SIG-M5 treated with dmso at 0.1 percent for 504 hours (cell line): ENCODE data around the gene ALDH1A1.

Experiments used
- DNase-seq: peaks from one replicate; lab custom pipeline; 2025; ENCODE audit not compliant: unreplicated experiment; lab: John Stamatoyannopoulos, UW

ALDH1A1 gene

DNA sequence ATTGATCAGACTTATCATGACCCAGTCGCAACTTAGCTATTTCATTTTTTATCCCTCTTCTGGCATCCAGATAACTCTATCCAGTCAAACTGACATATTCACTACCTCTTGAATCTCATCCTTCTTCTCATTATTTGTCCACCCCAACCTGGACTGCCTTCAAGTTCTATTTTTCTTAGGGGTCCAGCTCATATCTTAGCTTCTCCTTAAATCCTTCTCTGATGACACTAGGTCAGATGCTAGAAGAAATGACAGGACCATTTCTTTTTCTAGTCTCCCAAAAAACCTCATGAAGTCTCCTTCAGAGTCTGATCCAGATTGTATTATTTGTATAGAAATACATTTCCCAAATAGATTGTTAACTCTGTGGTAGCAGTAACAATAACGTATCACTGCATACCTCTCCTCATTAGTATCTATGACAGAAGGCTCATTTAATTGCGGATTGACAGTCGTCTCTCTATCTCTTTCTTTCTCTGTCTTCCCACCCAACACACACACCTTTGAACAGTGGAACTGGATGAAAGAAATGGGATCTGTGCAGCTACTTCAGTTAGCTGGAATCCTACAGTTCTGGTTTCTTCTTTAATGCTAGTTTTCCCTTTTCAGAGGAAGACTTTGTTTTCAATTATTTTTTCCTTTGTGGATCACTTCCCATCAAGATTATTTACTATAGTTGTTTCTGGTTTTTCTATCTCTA, 33.5 kb downstream of the ALDH1A1 start:
- no peak for DNase-seq

DNA sequence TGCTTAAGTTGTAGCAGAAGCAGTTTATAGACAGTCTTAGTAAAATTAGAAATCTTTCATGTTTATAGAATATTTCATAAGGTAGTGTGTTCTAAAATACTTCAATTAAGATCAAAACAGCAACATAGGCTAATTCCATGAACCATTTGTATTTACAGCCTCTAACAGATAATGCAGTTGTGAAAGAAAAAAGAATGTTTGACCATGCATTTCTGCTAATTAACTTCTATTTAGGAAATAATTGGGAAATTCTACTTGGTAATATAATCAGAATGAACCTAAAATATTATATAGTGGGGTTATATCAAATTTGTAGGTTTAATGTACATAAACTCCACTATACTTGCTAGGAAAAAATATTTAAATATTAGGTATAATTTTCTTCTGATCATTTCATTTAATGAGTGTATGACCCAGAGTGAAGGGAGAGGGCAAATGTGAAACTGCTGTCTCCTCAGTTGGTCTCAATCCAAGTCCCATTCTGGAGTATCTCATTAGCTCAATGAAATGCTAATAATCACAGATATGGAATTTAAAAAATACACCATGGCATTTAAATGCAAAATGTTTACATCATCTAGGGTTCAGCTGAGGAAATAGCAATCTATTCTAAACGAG, 34.9 kb downstream of the ALDH1A1 start:
- no peak for DNase-seq

DNA sequence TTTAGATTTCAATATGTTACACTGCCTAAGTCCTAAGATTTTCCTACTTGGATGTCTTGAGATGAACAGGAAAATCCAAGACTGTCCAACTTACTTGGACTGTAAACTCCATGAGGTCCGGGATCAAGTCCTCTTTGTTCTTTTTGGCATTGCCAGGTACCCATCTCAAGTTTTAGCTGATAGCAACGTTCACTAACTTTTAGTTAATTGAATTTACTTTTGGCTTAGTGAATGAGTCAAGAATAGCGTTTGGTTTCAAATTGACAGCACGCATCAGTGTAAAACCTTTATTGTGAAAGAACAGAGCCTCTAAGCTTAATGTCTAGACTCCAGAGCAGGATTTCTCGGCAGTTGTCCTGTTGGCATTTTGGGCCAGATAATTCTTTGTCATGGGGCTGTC, 37.2 kb downstream of the ALDH1A1 start:
- no peak for DNase-seq

DNA sequence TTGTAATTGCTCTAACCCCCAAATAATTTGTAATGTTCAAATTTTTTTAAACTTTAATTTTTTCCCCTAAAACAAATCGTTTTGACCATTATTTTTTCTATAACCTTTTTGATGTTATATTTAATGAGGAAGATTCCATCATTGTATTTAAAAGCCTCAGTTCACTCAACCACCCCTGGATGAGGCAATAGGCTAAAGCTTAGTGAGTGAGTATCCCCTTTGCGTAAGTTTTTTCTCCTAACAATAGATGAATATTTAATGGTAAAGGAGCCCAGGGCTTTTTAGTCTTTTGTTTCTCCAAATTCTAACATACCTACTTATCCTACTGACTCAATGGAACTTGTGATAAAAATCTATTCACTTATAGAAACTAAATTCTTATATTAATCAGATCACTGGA, 38.1 kb downstream of the ALDH1A1 start:
- DNase-seq: no peak

DNA sequence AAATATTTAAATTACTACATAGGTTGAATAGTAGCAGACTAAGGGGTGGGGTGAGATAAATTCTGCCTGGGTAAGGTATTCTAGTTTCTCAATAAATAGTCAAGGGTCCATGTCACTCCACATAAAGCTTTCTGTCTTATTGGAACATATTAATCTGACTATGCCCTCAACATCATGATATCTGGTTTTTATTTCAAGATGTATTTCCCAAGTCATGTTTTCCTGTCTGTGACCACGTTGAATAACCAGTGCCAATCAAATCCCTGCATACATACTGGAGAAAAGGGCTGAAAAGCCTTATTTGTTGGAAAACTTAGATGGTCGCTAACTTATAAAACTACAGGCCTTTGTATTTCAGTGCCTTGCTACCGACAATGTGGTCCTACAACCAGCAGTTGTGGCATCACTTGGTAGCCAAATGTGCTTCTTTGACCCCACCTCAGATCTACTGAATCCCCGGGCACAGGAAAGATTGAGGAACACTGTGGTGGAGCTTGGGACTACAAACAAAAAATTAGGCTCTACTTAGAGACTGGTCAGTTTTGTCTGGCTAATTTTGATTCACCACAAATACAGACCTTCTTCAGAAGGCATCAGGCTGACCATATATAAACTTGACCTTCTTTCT, 39.4 kb downstream of the ALDH1A1 start:
- no peak for DNase-seq

DNA sequence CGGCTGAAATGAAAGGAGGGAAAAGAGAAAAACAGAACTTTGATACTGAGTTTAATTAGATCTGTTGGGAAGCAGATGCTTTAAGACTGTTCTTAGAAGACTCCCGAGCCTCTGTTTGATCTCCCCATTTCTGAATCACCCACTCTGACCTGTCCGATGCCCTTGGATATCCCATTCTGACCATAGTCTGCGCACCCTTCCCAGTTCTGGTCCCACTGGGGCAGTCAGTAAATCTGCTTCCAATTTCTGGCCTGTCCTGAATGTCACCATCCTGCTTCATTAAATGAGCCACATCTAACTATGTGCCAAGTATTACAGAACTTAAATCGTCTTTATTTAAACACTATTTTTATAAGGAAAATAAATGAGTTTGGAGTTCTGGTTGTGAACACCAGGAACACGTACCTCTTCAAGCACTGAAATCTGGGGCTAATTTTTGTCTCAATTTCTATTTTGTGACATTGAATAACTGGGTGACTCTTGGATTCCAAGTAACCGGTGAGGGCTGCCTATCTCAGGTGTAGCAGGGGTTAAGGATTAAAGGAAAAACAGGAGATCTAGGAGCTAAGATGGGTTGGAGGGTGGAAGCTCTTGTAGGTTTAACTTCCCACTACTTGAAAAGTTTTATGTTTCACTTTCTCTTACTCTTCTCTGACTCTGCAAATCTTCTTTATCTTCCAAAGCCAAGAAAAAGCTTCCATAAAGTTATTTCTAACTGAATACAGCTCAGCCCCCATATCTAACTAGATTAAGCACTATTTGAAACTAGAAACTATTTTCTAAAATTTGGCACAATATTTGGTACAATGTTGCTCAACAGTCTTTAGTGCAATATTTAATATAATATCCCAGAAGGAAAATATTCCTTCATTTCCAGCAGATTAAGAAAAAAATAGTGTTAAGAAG, 40.1 kb downstream of the ALDH1A1 start:
- DNase-seq: no peak

DNA sequence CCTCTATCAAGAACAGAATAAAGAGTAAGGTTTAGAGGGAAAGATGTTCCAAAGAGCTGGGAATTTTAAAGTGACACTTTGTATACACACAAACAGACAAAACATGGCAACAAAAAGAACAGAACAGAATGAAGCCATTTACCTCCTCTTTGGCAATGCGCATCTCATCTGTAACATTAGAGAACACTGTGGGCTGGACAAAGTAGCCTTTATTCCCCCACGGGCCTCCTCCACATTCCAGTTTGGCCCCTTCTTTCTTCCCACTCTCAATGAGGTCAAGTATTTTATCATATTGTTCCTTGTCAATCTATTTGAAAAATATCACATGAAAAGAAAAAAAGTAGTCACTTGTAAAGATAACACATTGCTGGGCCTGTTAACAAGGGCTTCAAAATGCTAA, 41.0 kb downstream of the ALDH1A1 start:
- DNase-seq: no peak

DNA sequence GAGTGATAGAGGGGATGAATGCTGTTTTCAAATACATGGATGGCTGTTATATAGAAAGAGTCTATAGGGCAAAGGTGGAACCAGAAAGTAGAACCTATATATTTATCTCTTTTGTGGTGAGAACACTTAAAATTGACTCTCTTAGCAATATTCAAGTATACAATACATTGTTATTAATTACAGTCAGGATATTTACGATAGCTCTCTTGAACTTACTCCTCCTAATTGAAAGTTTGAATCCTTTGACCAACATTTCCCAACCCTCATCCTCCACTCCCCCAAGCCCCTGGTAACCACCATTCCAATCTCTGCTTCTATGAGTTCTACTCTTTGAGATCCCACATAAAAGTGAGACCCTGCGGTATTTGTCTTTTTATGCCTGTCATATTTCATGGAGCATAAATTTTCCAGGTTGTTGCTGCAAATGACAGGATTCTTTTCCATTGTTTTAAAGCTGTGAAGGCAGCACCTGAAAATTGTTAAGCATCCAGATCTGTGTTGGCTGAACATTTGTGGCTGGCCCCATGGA, 41.5 kb downstream of the ALDH1A1 start:
- DNase-seq: no peak

DNA sequence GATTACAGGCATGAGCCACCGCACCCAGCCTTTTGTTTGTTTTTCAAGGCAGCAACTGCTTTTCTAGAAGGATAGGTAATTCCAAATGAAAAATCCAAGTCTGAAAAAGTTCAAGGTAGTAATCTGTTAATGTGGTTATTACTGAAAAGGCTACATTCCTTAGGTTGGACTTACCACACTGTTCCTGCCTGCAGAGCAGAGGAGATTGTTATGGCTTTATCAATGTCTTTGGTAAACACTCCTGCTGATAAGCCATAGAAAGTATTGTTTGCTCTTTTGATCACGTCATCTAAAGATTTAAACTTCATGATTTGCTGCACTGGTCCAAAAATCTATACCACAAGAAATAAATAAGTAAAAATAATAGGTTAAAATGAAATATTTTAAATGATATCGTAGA, 43.4 kb downstream of the ALDH1A1 start:
- no peak for DNase-seq

DNA sequence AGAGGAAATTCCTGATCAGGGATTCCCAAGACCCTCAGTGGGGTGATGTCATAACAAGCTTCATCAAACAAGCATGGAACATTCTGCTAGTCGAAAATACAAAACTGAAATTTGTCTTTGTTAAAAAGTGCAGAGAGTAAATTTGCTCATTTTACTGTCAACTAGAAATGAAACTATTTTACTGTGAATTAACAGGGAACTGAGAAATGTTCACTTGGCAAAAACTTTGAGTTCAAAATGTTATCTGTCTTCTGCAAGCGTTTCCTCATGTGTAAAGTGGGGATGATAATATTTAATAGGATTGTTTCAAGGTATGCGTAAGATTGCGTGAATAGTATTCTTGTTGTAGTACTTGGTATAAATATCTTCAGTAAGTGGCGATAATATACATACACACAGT, 45.4 kb downstream of the ALDH1A1 start:
- no peak for DNase-seq

DNA sequence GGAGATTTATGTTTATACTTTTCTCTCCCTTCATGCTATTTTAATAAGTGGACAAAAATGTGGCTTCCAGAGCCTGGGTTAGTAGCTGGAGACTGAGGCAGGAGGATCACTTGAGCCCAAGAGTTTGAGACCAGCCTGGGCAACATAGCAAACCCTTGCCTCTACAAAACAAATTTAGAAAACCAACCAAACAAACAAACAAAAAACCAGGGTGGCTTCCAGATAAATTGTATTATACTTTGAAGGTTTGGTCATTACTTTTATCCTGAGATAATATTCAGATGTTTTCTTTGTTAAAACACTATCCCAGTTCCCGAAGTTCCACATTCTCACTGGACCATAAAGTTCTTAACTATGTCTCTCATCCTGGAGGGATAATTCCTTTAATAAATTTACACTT, 46.0 kb downstream of the ALDH1A1 start:
- no peak for DNase-seq

DNA sequence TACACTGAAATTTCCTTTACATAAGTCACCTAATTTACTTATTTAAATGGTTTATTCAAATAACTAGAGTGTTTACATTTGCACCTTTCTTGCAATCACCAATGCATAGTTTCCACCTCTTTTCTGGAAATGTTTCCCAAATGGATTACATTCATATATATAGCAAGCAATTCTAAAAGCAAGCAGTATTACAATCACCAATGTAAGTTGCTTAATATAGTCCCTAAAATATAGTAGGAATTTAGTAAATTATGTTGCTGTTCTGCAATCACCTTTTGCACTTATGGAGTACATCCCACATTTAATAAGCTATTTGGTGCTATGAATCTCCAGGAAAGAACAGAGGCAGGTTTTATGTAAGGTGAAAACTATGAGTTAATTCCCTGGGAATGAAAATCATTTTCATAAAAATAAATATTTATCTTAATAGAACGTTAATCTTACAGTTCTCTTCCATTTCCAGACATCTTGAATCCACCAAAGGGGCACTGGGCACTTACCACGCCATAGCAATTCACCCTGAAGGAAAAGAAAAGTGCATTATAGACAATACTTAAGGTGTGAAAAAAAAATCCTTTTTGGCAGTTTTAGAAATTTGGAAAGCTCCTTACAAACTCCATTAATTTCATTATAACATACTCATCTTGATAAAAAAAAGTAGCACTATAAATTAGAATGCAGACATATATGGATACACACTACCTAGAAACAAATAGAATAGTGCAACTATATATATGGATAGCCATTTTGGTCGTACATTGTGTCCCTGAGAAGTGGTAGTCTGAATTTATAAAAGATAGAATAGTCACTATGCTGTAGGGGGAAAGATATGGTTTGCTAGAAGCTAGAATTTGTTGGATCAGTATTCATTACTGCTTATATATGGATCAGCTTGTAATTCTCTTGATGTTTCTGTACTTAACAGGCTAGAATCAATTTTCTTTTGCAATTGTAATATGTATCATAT, 47.1 kb downstream of the ALDH1A1 start:
- DNase-seq: no peak

DNA sequence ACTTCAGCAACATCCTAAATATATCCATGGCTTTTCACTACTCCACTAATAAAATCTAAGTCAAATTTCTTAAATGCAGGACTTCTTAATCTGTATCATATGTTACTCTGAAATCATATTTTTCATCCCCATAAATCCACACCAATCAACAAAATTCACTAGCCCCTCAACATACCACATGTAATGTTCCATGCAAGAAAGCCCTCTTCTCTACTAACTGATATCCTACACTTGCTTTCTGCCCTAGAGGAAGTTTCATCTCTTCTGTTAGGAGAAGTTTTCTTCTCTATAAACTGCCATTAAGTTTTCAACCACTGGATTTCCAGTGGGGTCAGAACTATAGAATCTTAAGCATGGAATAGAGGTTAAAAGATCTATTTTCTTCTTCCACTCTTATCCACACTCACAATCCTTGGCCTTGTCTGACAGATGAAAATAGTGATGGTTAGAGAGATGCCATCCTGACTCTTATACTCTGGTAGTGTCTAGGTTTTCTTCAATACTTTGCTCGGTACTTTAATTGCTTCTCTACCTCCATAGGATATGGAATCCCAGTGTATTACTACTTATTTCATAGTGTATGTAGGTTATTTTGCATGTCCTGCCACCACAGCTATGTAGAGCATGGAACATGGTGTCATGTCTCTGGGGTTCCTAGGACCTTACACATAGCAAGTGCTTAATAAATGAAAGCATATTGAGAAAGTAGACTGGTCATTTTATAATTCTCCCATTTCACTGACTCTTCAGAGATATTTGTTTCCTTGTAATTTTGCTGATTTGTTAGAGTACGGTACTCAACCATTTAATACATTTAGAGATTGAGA, 48.4 kb downstream of the ALDH1A1 start:
- no peak for DNase-seq

DNA sequence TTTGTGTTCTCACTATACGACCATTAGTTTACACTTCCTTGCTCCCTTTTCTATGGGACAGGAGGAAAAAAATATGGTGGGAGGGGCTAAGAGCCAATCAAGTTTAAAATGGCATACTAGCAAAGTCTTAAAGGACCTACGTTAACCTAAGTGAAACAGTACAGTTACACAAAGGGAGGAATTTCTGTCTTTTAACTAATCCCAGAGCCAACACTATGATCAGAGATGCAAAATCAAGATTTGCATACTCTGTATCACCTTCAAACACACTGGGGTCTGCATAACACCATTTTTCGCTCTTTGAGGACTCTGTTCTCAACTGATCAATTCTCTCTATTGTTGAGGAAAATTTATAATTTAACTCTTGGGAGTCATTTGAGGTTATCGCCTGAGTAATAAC, 49.8 kb downstream of the ALDH1A1 start:
- no peak for DNase-seq

DNA sequence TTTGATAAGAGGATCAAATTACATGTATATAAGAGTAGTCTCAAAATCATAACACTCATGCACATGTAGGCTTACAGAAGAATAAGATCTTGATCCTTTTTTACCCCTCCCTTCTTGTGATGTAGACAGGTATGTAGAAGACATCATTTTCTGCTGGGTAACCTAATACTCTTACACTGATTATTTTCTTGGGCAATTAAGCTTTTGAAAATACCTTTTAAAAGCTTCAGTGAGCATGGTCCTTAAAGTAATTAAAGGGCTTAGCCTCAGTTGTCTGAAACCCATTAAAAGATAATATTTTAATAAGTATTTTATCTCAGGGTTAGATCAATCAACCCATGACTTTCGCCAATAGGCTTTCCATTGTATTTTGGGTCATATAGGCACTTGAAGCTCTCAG, 50.6 kb downstream of the ALDH1A1 start:
- no peak for DNase-seq

DNA sequence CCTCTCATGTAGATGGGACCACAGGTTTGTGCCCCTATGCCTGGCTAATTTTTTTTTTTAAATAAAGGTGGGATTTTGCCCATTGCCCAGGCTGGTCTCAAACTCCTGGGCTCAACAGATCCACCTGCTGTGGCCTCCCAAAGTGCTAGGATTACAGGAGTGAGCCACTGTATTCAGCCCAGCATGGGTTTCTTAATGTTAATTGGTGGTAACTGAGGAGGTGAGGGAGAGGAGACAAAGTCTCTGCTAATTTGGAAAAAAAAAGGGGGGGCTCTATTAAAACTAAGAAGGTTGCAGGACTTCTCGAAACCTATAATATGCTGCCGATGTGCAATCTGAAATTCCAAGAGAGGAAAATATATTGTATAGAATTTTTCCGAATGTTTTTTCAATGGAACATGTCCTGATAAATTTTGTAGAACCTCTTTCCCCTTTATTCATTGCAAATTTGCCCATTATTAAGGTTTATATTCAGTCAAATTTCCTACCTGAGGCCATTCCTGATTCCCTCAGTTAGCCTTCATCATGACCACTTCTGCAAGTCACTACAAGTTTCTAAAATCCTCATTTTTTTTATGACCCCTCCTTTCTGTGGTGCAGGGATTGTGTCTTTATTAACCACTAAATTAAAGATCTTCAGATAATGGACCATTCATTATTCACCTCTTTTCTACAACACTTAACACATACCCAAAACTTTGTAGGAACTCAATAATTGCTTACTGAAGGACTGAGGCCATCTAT, 52.9 kb downstream of the ALDH1A1 start:
- DNase-seq: no peak

DNA sequence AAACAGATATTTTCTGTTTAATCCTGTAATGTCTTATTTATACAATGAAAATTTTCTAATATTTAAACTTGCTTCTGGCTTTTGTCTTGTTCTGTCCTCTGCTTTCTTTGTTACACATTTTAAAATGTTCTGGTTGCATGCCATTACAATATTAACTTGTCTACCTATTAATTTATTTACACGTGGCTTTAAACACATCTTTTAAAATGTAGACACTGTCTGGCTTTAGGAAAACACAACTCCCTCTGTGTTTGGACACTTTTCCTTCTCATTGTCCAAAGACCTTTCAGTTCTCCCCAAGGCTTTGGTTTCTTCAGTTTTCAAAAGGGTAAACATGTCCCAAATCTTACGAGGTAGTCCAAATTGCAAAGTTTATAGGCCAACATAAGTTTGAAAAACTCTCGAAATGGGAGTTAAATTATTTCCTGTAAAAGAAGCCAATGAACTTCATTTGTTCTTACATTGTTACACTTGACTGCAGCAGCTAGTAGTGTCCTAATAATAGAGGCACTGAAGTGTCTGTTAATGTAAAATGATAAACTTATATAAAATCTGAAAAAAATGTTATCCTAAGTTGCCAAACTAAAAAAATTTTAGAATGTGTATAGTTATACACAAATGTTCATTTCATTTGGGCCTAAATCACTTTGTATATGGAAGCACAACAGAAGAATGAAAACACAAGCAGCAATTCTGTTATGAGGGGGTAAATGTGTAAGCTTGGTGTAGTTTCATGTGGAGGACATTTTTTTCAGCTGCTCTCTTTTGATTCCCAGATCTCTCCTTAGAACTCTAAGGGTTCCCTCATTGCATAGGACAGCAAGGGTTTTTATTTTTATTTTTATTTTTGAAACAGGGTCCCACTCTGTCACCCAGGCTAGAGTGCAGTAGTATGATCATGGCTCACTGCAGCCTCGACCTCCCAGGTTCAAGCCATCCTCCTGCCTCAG, 53.8 kb downstream of the ALDH1A1 start:
- DNase-seq: no peak

DNA sequence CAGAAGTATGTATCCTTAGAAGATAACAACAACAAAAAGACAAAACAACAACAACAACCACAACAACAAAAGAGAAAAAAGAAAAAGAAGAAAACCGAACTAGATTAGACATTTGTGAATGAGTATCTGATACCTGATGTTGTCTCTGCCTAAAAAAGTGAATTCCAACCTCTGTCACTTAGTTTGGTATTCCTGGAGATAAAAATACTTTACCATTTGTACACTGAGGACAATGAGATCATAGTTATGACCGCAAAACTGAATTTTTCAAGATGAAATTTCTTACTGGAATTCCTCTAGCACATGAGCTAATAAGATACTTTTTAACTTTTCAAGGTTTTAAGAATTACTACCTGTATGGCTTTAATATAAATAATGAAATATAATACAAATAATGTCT, 54.5 kb downstream of the ALDH1A1 start:
- DNase-seq: no peak
